ENCODE results near the gene SLC11A2. TPM values are rescaled to one million over a fixed set of nuclear protein-coding genes. Genes with fewer than 3 reads are reported as not detected.

SLC11A2 gene
- 21.2 and 26.6 TPM in 2 replicates for total RNA-seq

GRCh38 chr12:51025836-51026638 lies at the start of gene SLC11A2:
Gene SLC11A2 (minus strand): TSS chr12:51026384. CDS start chr12:51010728, 15,656 bp downstream.
- DNase-seq (ENCODE audit: extremely low read depth, low read depth, low spot score), result no peak

- no peak for DNase-seq (ENCODE audit: extremely low read depth, low read depth, low spot score)
These were observed 49.2 kb upstream of the SLC11A2 start for GRCh38 chr12:51075390-51075789.

GRCh38 chr12:51071663-51072062 lies 45.5 kb upstream of the SLC11A2 start:
- no peak for DNase-seq (ENCODE audit: extremely low read depth, low read depth, low spot score)

DNA sequence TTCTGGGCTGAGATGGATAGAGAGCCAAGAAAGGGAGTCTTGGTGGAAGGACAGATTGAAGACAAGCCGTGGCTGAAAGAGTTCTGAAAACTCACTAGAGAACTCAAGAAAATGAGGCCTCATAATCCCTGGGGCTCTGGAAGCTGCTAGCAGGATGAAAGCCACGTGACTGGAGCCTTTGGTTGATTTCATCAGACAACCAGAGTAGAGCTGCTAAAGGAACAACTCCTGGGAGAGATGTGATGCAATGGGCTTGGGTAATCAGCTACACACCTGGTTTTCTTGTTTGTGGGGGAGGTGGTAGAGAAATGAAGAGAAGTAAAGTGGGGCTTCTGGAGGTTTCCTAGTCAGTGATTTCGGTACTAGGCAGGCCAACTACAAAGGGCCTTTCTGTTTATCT lies 43.8 kb upstream of the SLC11A2 start:
- no peak for DNase-seq (ENCODE audit: extremely low read depth, low read depth, low spot score)

GRCh38 chr12:51067771-51068170 lies 41.6 kb upstream of the SLC11A2 start:
- no peak for DNase-seq (ENCODE audit: extremely low read depth, low read depth, low spot score)

- DNase-seq (ENCODE audit: extremely low read depth, low read depth, low spot score), result no peak
These were observed 41.0 kb upstream of the SLC11A2 start for GRCh38 chr12:51067229-51067628.

- DNase-seq (ENCODE audit: extremely low read depth, low read depth, low spot score), result no peak
These were observed 39.3 kb upstream of the SLC11A2 start for GRCh38 chr12:51065530-51065929.

DNA sequence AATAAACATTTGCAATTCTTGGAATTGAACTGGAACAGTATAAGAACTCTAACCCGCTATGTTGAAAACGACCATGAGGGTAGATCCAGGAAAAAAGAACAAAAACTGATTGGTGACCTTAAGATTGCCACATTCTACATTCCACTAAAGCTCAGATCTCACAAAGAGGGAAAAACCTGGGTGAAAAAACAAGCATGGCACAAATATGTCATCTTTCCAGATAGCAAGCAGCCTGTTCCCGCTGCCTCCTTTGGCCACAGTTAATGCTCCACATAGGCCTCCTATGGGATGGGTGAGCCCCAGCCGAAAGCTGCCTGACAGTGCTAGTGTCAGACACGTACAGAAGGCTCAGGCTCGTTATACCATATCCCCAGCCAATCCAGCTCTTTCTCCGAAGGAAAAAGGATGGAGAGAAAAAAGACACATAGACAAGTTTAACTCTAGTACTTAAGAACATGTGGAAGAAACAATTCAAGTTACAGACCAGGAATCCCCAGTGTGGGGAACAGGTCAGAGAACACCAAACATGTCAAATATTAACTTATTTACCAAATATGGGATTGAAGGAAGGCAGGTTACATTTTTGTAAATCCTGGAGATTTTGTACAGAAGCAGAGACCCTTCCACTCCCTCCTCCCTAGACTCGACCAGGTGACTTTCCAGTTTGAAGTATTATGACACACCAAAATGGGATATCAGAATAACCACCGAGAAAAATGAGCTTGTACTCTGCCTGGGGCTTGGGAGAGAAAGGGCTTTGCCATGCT lies 36.6 kb upstream of the SLC11A2 start:
- DNase-seq (ENCODE audit: extremely low read depth, low read depth, low spot score), result no peak

DNA sequence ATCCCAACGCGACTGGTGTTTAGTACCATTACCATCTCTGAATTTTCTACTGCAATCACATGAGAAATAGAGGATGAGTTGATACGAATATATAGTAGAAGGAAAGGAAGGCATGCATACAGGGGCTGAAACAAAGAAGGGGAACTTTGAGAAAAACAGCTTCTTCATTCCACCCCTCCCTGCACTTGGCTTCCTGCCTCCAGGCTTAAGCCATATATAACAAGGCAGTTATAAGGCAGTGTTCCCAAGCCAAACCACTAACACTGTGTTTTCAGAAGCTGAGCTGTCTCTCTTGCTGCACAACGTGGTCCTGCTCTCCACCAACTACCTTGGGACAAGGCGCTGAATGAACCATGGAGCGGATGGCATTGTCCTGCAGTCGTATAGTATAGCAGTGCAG lies 32.9 kb upstream of the SLC11A2 start:
- DNase-seq (ENCODE audit: extremely low read depth, low read depth, low spot score), result no peak

GRCh38 chr12:51056242-51056641 lies 30.1 kb upstream of the SLC11A2 start:
- no peak for DNase-seq (ENCODE audit: extremely low read depth, low read depth, low spot score)

- no peak for DNase-seq (ENCODE audit: extremely low read depth, low read depth, low spot score)
These were observed 28.9 kb upstream of the SLC11A2 start for GRCh38 chr12:51055060-51055459.

DNA sequence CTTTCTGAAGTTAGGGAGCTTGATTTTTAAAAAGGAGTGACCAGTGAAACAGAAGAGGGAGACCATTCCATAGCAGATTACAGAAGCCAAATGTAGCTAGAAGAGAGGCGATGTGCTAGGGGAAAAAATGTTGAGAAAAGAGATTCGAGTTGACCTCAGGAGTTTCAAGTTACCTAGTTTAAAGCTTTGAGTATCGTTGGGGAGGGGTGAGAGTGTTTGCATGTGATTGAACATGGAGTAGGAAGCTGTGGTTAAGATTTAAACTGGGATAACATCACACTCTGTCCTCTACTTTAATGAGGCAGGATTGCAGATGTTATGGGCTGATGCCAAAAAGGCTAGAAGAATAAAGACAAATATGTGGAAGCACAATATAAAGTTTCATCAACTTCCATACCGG lies 25.6 kb upstream of the SLC11A2 start:
- DNase-seq (ENCODE audit: extremely low read depth, low read depth, low spot score), result no peak

DNA sequence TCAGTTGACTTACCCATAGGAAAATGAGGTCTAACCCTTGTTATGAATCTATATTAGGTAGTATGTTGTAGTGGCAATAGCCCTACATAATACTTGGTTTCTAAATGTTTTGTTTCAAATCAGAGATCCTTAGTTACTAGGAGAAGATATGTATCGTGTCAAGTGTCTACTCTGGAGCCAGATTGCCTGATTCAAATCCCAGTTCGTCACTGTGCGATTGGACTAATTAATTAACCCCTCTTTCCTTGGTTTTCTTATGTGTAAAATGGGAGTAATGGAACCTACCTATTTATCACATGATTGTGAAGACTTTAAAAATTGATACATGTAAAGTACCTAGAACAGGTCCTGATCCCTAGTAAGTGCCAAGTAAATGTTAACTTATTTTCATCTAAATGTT lies 23.3 kb upstream of the SLC11A2 start:
- no peak for DNase-seq (ENCODE audit: extremely low read depth, low read depth, low spot score)

DNA sequence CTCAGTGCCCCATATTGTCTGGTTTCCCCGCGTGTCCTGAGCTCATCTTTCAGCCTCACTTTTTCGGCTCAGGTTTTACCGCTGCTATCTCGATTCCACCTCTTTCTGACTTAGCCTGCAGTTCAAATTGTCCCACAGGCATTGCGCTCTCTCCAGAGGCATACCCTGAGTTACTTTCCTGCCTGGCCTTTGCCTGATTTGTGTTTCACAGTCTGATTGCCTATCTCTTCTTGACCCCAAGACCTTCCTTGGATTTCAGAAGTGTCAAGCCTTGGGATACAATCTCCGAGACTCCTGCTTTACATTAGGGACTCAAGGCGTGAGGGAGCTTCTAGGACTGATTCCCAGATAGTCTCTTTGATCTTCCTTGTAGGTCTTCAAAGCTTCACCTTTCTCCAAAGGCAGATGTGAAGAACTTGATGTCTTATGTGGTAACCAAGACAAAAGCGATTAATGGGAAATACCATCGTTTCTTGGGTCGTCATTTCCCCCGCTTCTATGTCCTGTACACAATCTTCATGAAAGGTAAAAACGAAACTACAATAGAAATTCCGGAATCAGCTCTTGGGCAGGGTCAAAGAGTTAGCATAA lies 22.6 kb upstream of the SLC11A2 start:
- no peak for DNase-seq (ENCODE audit: extremely low read depth, low read depth, low spot score)

- DNase-seq (ENCODE audit: extremely low read depth, low read depth, low spot score), result peak; percentile 96
These were observed 21.7 kb upstream of the SLC11A2 start, which contains the start of gene LETMD1 for GRCh38 chr12:51047655-51048540. Gene LETMD1 (plus strand): TSS chr12:51048327. CDS start chr12:51048357, 30 bp downstream.

GRCh38 chr12:51036279-51036678 lies 10.1 kb upstream of the SLC11A2 start:
- DNase-seq (ENCODE audit: extremely low read depth, low read depth, low spot score), result no peak

GRCh38 chr12:51033457-51034089 lies 7.4 kb upstream of the SLC11A2 start:
- no peak for DNase-seq (ENCODE audit: extremely low read depth, low read depth, low spot score)

GRCh38 chr12:51033048-51033447 lies 6.9 kb upstream of the SLC11A2 start:
- no peak for DNase-seq (ENCODE audit: extremely low read depth, low read depth, low spot score)

DNA sequence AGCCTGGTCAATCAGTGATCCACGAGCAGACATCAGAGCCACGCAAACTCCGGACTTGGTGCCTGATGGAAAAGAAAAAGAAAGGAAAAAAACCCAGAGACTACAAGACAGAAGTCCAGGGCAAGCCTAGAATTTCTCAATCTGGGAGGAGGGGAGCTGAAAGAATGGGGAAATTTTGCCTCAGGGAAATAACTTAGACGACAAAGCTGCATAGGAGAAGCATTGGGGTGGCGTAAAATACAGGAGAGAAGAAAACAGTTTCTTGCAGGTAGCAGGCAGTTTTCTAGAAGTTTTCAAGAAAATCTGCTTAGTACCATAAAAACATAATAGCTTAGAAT lies 2.6 kb upstream of the SLC11A2 start:
- no peak for DNase-seq (ENCODE audit: extremely low read depth, low read depth, low spot score)

GRCh38 chr12:51028126-51028812 lies 2.1 kb upstream of the SLC11A2 start:
- DNase-seq (ENCODE audit: extremely low read depth, low read depth, low spot score), result no peak
